Stimulated activated CD4-positive, alpha-beta T cell treated with anti-CD3 and anti-CD28 coated beads, Interleukin-1b, Interleukin-23, amount 100 ng/mL, for 1 hour (primary cell): Measurements from ENCODE around the gene CACNA1I.

Experiments
- DNase-seq, 2 donors: peaks; one replicate each; pipeline ENCODE4 v3.0.0-alpha.2; 2020; ENCODE audit warnings: low read depth in 2 of 2

The CACNA1I gene

DNA sequence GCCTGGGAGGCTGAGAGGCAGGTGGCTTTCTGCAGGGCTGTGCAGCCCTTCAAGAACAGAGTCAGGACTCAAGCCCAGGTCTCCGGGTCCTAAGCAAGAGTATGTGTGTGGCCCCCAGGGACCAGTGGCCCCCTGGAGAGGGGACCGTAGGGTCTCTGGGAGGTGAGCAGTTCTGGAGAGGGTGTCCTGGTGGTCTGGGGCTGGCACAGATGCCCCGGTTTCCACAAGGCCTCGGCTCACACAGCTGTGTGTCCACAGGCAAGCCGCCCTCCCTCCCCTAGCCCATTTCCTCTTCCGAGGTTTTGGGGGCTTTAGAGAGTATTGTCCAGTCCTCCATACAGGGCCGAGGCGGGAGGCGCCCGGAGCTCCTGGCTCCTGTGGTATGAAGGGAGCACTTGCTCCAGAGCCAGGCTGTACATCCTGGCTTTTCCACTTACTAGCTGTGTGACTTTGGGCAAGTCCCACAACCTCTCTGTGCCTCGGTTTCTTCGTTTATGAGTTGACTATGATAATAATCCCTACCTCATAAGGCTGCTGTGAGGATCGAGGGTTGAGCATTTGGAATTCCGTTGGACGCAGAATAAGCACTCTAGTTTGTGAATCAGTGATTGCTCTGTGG, 34.6 kb upstream of the CACNA1I start:
- DNase-seq: no peak

GRCh38 chr22:39536711-39537110, 33.8 kb upstream of the CACNA1I start:
- no peak for DNase-seq

GRCh38 chr22:39537975-39538374, 32.6 kb upstream of the CACNA1I start:
- DNase-seq: no peak

GRCh38 chr22:39543095-39543494, 27.5 kb upstream of the CACNA1I start:
- no peak for DNase-seq

GRCh38 chr22:39545386-39546365, 24.9 kb upstream of the CACNA1I start:
- peak in 1 of 2 donors; percentile 64 for DNase-seq

DNA sequence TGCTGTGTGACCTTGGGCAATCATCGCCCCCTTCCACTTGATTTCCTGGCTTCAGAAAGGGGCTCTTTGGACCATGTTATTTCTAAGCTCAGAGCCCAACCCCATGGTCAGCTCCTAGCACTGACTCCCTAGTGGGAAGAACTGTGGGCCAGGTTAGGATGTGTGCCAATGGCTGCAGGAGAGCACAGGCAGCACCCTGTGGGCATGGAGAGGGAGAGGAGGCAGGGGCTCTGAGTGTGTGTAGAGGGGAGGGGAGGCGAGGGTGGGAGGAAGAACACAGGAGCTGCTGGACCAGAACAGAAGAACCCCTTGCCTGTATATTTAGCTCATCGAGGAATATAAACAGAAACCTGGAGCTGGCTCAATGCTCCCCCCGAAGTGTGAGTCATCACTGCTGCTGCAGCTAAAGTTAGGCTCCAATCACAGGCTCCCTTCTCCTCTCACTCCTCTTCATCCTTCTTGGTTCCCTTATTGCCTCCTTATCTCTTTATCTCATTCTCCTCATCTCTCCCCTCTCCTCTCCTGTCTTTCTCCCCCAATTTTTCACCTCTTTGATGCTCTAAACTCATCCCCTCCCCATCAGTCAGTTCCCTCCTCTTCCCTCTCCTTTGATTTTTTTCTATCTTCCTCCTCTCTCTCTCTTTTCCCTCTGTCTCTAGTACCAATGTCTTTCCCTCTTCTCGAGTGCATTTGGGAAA, 23.5 kb upstream of the CACNA1I start:
- no peak for DNase-seq

- no peak for DNase-seq
Measured at GRCh38 chr22:39547587-39547947, 23.0 kb upstream of the CACNA1I start.

- DNase-seq: no peak
Measured at GRCh38 chr22:39553429-39553828, 17.1 kb upstream of the CACNA1I start.

- DNase-seq: no peak
Measured at GRCh38 chr22:39554151-39554550, 16.4 kb upstream of the CACNA1I start.

GRCh38 chr22:39556970-39557841, 13.3 kb upstream of the CACNA1I start:
- peak in 1 of 2 donors; percentile 14 for DNase-seq

DNA sequence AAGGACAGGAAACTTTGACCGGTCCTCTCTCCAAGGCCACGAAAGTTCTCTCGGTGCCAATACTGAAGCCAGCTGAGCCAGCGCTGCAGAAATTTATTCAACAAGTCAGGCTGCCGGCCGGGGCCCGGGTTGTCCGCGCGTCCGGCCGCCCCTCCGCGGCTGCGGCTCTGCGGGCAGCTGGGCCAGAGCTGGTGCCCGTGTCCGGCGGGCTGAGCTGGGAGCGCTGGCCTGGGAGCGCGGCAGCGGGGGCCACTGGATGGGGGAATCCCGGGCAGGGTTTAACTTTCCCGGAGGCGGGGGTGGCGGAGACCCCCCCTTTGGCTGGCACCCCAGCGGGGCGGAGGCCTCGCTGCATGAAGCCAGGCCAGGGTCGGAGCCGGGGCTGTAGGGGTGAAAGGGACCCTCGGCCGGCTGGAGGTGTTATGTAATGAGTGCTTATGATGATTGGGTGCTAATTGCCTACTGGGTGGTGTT, 12.3 kb upstream of the CACNA1I start:
- no peak for DNase-seq

DNA sequence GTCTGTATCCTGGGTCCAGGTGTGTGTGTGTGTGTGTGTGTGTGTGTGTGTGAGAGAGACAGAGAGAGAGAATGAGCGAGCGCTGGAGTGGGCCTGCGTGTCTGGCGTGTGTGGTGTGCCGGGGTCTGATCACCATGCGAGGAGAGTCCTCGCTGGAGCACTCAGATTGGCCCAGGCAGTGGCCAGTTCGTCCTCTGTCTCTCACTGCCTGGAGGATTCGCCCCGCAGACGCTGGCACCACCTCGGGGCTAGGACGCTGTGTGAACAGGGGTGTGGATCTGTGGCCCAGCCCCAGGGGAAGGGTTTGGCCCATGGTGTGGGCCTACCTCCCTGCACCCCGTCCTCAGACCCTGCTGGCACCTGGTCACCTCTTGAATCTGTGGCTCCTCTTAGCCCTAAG, 11.6 kb upstream of the CACNA1I start:
- DNase-seq: no peak

GRCh38 chr22:39559456-39560105, 11.0 kb upstream of the CACNA1I start:
- DNase-seq: no peak

- no peak for DNase-seq
Measured at GRCh38 chr22:39560127-39560526, 10.4 kb upstream of the CACNA1I start.

DNA sequence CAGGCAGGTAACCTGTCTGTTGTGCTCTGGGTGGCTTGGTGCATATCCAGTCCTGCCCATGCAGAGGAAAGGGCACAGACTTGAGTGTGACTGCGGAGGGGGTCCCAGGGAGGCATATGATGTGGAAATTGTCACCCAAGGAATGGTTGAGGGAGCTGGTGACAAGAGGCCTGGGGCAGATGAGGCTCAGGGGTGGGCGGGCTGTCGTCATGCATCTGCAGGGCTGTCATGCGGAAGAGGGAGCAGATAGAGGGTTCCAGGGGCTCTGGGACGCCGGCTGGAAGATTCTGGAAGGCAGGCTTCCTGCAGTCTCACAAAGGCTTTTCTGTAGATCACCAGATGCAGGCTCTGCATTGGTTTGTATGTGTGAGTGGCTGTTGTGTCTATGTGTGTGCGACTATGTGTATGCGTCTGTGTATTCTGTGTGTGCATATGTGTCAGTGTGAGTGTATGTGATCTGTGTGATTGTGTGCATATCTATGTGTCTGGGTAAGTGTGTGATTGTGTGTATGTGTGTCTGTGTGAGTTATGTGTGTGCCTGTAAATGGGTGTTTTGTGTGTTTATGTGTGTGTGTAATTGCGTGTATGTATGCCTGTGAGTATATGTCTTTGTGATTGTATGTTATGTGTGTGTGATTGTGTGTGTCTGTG, 7.6 kb upstream of the CACNA1I start:
- no peak for DNase-seq

GRCh38 chr22:39563571-39564428, 6.8 kb upstream of the CACNA1I start:
- no peak for DNase-seq

GRCh38 chr22:39565414-39565944, 5.1 kb upstream of the CACNA1I start:
- no peak for DNase-seq

- DNase-seq: peak in 1 of 2 donors; percentile 22
Measured at GRCh38 chr22:39567135-39567946, 3.2 kb upstream of the CACNA1I start.
